T-helper 2 cell (primary cell): ENCODE measurements around the gene BCAT1.
"Not testable (repeated sequence)": the region's sequence is repeated elsewhere in the genome, so short reads cannot be mapped to it uniquely, and the experiment has no call there.

Source experiments
- DNase-seq, 5 experiments: peaks; one replicate each; pipeline versions ENCODE4 v3.0.0 to v3.0.0-alpha.2; 2012 to 2022

The BCAT1 gene

DNA sequence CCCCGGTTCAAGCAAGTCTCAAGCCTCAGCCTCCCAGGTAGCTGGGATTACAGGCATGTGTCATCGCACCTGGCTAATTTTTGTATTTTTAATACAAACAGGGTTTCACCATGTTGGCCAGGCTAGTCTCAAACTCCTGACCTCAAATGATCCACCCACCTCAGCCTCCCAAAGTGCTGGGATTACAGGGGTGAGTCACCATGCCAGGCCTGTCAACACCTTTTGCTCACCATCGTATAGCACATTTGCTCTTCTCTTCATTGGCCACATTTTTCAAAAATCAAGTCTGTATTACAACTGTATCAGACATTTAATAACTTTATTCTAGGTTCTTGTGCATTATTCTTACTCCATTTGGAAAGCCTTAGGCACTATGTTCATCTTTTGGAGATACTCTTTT, 50.3 kb downstream of the BCAT1 start:
- no peak for DNase-seq

DNA sequence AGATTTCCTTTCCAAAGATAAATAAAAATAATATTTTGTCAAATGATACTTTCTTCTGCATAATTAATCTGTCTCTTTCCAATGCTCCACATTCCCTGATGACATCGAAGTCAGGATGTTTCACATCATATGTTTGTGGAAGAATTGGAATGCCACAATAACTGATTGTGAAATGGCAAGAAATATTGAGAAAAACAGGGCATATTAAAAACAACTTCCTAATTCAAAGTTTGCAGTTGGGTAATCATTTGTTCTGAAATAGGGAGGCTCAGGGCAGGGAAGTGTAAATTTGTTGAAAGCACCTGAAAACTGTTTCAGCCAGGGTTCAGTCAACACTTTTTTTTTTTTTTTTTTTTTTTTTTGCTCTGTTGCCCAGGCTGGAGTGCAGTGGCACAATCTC, 50.7 kb downstream of the BCAT1 start:
- no peak for DNase-seq

DNA sequence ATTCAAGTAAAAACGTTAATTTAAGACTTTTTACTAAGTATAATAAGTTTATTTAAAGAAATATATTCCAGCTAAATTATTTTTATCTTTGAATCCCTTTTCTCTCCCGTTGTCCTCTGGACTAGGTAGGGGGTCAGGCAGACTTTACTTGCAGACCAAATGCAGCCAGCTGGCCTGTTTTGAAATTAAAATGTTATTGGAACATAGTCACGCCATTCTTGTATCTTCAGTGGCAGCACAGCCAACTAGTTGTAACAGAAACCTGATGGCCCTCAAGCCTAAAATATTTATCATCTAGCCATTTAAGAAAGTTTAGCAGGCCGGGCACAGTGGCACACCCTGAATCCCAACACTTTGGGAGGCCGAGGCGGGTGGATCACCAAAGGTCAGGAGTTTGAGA, 52.7 kb downstream of the BCAT1 start:
- no peak for DNase-seq

DNA sequence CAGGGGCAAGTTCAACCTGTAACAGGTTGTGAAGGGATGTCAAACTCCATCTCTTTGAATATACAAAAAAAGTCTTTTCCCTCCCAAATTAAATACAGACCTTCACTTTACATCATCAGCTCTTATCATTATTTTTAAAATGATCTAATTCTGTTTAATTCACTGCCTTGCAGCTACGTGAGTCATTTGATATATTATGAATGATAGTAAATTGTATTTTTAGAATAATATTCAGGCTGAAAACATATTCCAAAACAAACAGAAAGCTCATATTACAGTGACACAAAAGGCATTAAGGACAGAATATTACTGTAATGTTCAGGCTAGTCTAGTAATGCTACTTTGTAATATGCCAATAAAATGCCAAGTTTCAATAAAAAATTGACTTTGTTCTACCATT, 53.3 kb downstream of the BCAT1 start:
- no peak for DNase-seq

DNA sequence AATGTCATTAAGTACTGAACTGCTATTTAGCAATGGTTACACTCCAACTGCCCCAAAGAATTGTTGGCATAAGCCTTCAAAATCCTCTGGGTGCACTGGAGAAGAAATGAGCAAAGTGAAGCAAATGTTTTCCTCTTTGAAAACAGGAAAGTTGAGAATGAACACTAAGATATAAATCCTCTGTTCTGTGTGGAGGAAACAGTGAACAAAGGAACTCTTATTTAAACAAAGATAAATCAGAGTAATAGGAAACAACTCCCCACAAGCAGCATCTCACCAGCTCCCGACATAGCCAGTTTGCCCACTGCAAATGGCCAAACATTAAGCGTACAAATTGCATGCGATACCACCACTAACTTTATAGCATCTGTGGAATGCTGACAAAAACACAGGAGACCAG, 54.0 kb downstream of the BCAT1 start:
- DNase-seq, result no peak

DNA sequence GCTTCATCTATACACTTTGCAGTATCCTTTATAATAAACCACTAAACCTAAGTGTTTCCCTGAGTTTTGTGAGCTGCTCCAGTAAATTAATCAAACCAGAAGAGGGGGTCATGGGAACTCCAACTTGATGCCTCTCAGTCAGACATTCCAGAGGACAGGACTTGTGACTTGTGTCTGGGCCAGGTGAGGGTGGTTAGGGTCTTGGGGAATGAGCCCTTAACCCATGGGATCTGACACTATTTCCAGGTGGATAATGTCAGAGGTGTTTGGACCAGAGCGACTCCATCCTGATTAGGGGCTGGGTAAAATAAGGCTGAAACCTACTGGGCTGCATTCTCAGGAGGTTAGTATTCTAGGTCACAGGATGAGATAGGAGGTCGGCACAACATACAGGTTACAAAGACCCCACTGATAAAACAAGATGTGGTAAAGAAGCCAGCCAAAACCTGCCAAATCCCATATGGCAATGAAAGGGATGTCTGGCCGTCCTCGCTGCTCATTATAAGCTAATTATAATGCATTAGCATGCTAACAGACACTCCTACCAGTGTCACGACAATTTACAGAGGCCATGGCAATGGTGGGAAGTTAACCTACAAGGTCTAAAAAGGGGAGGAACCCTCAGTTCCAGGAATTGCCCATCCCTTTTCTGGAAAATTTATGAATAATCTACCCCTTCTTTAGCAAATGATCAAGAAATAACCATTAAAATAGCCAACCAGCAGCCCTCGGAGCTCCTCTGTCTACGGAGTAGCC, 58.7 kb downstream of the BCAT1 start:
- DNase-seq, result no peak

DNA sequence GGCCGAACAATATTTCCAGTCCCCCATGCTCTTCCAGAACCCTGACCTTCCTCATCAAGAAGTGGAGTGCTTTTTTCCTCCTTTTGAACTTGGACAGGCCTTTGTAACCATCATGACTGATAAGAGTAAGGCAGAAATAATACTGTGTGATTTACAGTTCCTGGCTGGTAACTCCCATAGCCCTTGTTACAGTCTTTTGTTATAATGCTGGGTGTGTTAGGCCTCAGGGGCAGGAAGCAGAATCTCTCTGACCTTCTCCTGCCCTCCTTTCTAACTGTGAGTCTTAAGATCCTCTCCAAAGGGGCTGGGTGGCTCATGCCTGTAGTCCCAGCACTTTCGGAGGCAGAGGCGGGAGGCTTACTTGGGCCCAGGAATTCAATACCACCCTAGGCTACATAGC, 59.5 kb downstream of the BCAT1 start:
- DNase-seq, result no peak

DNA sequence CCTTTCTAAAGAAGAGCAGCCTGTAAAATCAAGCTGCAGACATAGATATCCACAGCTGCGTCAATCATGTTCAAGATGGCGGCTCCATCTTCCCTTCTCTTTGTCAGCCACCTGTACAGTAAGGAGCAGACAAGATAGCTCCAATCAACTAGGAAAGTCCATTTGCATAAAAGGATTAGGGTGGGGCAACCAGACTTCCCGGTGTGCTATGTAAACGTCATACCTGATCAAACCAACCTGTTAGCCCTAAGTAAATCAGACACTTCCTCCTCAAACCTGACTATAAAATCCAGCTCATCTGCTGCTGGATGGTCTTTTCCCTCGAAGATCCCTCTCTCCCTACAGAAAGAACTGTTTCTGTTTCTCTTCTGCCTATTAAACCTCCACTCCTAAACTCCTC, 60.1 kb downstream of the BCAT1 start:
- no peak for DNase-seq

DNA sequence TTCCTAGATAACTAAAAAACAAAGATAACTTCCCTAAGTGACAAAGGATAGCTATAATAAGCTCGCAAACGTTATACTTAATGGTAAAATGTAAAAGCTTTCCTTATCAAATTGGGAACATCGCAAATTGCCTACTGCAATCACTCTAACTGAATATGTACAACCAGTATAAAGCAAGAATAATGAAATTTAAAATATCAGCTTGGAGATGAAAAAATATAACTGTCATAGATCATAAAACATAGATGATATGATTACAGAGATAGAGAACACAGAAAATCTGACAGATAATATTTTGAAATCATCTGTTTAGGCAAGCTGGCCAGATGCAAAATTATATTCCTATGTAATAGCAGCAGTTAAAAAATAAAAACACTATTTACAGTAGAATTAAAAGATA, 64.0 kb downstream of the BCAT1 start:
- no peak for DNase-seq

DNA sequence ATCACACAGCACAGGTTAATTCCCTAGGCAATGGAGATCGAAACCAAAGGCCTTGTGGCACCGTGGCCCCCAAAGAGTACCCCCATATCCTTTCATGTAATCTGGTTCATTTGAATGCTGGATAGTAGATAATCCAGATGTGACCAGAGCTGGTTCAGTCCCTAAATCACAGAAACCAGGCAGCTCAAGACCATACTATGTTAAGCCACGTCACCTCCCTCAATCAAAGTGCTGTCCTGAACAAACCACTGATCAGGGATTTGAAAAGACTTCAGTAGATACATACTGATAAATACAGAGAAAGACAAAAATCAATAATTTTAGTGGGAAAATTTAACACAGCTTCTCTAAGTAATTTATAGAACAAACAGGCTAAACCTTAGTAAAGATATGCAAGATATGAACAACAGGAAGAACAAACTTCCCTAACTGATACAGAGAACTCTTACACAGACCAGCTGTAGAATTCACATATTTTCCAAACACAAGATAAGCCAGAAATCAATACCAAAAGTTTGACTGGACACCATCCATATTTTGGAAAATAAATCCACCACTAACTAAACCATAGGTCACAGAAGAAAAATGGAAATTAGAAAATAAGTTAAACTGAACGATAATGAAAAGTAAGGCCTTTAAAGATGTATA, 67.1 kb downstream of the BCAT1 start:
- DNase-seq, result no peak

DNA sequence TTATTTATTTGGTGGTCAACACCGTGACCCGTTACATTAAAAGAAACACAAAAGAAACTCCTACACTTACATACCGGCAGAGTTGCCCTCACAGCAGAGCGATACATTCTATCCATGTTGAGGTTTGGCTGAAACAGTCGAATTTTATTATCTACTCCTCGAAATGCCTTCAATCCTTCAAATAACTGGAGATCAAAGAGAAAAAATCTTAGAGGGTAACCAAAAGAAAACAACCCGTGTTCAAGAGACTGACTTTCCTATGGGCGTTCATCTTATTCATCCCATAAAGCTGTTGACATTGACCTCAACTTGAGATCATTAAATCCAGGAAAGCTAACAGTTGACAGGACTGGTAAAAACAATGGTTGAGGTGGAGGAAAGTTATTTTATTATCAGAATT, 67.7 kb downstream of the BCAT1 start:
- no peak for DNase-seq

DNA sequence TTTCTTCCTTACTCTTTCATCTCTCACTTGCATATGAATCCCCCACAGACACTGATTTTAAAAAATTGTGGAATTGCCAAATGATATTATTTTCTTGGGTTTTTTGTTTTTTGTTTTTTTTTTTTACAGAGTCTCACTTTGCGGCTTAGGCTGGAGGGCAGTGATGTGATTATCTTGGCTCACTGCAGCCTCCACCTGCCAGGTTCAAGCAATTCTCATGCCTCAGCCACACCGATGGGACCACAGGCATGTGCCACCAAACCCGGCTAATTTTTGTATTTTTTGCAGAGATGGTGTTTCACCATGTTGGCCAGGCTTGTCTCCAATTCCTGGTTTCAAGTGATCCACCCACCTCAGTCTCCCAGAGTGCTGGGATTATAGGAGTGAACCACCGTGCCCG, 68.2 kb downstream of the BCAT1 start:
- DNase-seq, result no peak

DNA sequence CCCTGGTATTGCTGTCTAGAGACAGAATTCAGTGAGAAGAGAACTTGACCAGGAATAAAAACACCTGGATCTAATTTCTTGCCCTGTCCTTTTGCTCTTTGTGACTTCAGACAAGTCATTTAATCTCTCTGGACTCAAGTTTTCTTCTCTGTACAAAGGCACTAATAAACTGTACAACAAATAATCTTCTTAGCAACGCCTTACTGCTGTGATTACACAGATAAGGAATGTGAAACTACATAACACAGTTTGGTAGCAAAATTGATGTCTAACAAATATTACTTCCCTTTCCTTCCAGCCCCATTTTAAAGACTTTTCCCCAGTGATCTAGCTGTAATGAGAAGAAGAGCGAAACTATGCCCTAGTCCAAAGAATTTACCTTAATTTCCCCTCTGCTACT, 69.3 kb downstream of the BCAT1 start:
- DNase-seq, result no peak

DNA sequence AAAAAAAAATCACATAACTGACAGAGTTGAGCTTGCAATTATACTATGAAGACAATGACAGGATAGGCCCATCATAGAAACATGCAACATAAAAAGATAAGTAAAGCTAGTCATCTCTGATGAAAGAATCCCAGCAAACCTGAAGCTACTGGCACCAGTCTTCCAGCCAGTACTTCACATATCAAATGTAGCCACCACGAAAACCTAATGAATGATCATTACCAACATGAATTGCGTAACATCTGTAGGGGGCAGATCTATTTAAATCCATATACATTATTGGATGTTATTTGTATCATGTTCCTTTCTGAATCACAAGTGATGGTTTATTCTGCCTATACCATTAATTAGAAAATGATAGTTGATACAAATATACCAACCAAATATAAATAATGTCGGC, 73.9 kb downstream of the BCAT1 start:
- DNase-seq, result no peak

DNA sequence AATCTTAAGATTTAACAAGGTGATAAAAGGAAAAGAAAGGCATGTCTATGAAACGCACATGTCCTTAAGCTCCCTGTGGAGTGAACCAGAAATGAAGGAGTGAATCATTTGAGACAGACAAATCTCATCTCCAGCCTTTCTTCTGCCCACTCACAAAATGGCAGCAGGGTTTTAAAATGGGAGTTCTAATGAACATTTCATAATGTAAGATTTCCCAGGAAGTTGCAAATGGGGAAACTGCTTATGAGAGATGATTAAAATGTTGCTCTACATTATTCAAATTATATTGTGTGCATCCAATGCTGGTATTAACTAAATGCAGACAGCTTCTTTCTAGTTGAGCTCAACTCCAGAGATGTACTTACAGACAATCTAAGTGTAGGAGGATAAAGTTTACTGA, 76.7 kb downstream of the BCAT1 start:
- no peak for DNase-seq

DNA sequence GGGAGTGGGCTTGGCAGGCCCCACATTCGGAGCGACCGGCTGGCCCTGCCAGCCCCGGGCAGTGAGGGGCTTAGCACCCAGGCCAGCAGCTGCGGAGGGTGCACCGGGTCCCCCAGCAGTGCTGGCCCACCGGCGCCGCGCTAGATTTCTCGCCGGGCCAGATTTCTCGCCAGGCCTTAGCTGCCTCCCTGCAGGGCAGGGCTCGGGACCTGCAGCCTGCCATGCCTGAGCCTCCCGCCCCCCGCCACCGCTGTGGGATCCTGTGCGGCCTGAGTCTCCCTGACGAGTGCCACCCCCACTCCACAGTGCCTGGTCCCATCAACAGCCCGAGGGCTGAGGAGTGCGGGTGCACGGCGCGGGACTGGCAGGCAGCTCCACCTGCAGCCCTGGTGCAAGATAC, 82.8 kb downstream of the BCAT1 start:
- not testable (repeated sequence) for DNase-seq

DNA sequence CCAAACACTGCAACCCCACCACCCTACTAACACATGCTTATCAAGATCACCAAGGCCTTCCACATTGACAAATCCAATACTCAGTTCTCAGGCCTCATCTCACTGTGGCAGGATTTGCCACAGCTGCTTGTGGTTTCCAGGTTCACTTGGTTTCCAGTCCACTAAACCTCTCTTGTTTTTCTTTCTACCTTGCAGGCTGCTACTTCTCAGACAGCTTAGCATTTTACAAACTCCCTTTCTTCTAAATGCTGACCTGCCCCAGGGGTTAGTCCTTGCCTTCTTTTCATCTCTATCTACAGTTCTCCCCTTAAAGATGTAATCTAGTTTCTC, 84.1 kb downstream of the BCAT1 start:
- DNase-seq, result peak in 1 of 5 experiments; percentile 42

DNA sequence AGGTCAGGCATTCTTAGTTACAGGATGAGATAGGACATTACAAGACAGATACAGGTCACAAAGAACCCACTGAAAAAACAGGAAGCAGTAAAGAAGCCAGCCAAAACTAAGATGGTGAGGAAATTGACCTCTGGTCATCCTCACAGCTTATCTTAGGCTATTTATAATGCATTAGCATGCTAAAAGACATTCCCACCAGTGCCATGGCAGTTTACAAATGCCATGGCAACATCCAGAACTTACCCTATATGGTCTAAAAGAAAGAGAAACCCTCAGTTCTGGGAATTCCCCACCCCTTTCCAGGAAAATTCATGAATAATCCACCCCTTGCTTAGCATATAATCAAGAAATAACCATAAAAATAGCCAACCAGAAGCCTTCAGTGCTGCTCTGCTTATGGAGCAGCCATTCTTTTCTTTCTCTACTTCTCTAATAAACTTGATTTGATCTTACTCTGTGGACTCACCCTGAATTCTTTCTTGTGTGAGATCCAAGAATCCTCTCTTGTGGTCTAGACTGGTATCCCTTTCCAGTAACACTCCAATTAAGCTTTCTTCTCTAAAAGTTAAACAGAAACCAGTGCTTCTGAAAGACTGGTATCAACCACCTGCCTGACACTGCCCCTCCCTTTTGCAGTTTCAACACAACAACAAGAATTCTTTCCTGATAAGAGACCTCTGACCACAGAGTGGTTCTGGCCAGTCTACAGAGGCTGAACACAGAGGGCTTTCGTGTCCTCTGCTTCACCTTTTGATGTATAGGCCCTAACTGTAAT, 86.9 kb downstream of the BCAT1 start:
- peak in 1 of 5 experiments; percentile 38 for DNase-seq

DNA sequence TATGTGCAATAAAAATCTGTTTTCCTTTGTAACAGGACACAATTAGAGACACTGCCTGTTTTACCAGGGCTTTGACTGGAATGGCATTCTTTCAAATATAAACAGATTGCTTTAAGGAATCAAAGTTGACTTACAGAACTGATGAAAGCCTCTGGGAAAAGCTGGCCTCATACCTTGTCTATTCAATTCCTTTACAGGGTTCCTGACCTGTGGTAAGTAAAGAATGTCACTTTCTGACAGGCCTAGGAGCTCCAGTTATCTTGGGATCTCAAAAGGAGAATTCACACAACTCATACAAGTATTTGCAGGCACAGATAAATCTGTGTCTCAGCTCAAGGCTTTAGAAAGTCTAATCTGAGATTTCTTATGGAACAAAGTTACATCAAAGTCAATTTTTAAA, 88.4 kb downstream of the BCAT1 start:
- DNase-seq, result no peak

DNA sequence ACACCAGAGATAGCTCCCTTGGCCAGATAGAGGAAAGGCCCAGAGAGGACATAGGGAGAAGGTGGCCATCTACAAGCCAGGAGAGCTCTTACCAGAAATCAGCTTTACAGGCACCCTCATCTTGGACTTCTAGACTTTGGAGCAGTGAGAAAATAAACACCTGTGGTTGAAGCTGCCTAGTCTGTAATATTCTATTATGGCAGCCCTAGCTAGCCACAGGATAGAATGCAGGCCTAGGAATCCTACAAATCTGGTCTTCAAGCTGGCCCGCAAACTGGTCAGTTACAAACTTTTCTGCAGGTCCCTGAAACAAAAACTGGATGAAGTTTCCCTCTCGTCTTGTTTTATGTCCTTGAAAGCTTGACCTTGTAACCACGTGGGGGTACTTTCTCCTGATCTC, 92.4 kb downstream of the BCAT1 start:
- DNase-seq, result no peak

DNA sequence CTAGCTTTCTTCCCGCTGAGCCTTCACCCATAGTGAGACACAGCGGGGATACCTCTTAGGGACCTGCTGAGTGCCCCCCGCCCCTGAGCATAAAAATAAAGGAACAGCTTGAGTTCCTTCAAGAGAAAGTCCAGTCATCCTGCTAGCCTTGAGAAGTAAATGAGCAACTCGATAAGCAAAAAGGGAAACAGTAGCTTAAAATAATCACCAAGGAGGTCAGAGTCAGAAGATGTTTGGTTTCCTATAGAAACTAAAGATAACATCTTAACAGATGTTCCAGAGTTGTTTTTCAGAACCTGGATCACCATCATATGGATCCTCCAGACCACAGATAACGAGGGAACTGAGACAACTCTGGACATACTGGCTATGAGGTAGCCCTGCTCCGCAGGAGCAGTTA, 94.0 kb downstream of the BCAT1 start:
- no peak for DNase-seq

DNA sequence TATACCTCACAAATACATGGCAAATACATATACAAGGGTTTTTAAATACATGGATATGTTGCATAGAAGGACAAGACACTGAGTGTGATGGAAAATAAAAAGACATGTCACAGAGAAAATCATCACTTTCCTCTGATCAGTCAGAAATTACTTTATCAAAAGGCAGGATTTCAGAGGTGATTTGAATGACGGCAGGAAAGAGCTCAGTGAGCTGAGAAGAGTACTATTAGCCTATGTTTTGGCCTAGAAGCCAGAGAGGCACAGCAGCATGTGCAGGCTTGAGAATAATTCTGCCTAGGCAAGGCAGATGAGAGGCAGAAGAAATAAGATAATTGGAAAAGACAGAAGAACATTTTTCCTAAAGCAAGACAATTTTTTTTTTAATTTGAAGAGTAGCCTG, 94.9 kb downstream of the BCAT1 start:
- DNase-seq, result no peak

DNA sequence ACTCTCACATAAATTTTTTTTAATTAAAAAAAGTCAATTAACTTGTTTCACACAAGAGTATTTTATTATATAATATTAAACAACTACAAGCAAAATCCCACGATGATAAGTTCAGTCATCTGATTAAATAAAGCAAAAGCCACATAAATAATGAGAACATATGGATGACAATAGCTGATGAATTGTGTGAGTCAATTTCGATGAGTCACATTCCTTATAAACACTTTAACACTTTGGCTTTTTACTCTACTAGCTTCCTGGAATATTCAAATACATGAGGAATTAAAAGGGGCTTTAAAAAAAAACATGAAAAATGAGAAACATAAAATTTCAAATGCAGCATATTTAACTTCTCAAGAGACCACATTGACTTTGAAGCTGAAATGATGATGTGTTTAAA, 95.3 kb downstream of the BCAT1 start:
- no peak for DNase-seq

DNA sequence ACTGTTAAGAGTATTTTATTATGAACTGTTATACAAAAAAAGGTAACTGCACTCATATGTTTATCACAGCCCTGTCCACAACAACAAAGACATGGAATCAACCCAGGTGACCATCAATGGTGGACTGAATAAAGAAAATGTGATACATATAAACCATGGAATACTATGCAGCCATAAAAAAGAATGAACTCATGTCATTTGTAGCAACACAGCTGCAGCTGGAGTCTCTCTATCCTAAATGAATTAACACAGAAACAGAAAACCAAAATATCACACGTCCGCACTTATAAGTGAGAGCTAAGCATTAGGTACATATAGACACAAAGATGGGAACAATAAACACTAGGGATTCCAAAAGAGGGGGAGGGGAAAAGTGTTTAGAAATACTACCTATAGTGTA, 95.8 kb downstream of the BCAT1 start:
- no peak for DNase-seq
